NCI-H1092 treated with DMSO at 0.1 percent for 48 hours (cell line): ENCODE results near the gene FERMT3.

Experiments used
- DNase-seq: peaks from one replicate; lab custom pipeline; 2025; lab: John Stamatoyannopoulos, UW

The FERMT3 gene

GRCh38 chr11:64264371-64264852 lies 57.9 kb downstream of the FERMT3 start:
- no peak for DNase-seq

GRCh38 chr11:64265176-64266160 lies 58.9 kb downstream of the FERMT3 start:
- DNase-seq: no peak

- DNase-seq: no peak
Observed at GRCh38 chr11:64266339-64266738, 59.8 kb downstream of the FERMT3 start.

GRCh38 chr11:64267207-64267945 lies 60.9 kb downstream of the FERMT3 start:
- DNase-seq: peak; percentile 46

GRCh38 chr11:64268025-64268892 lies 61.7 kb downstream of the FERMT3 start:
- no peak for DNase-seq

GRCh38 chr11:64268893-64269539 lies 62.5 kb downstream of the FERMT3 start:
- no peak for DNase-seq

- DNase-seq: peak; percentile 100
Observed at GRCh38 chr11:64269540-64270220, 63.2 kb downstream of the FERMT3 start.
